ENCODE results near the gene ERFL. TPM values are rescaled to one million over a fixed set of nuclear protein-coding genes. Genes with fewer than 3 reads are reported as not detected.

ERFL gene
- total and polyA plus RNA-seq, 2 experiments from 2014 or later, result 0.69 TPM; not detected in 1

DNA sequence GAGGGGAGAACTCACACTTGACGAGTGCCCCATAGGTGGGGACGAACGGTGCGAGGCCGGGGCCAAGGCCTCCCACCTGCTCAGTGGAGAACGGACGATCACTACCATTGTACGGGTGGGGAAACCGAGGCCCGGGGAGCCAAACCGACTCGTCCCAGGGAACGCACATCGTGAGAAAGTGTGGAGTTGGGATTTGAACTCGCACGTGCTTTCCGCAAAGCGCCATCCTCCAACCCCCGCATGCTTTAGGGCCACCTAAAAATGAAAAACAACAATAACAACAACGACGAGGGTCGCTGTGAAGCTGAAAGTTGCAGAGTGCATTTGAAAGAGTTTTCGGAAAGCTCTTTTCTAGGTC lies 44.8 kb downstream of the ERFL start:
- no peak overlapping the region for H3K27ac Mint-ChIP-seq
- Histone ChIP-seq H3K36me3 (ENCODE audit: insufficient read depth) (no peaks in the 10 kb centered on the region), H3K9me2 (ENCODE audit: insufficient read depth) (no peaks in the 10 kb centered on the region), H3K4me3 (peak overlapping the region; percentile 93), H3K4me1 (ENCODE audit: insufficient read depth) (peaks cover 31% of the 10 kb centered on the region), H4K20me1 (replicated peaks; ENCODE audit: insufficient read depth) (no peaks in the 10 kb centered on the region), H3F3A (replicated peaks; ENCODE audit: low read depth) (peaks cover 31% of the 10 kb centered on the region), H3K27me3 (ENCODE audit: insufficient read depth) (peaks cover 29% of the 10 kb centered on the region), H3K79me2 (replicated peaks; ENCODE audit: insufficient read depth) (peaks cover 6% of the 10 kb centered on the region; the same call in 1 of the 2 replicates), H3K27ac (ENCODE audit: low read depth) (no peak overlapping the region), H3K4me2 (peak overlapping the region; percentile 95), H2AFZ (peak overlapping the region; percentile 81; the same call in 1 of the 2 replicates)
- TF ChIP-seq CREB1 (CRISPR knock-in tag; IDR thresholded peaks at IDR 0.05; ENCODE audit: low read depth), result no peak
- no peak for TF ChIP-seq POLR2AphosphoS5 (IDR thresholded peaks at IDR 0.05; ENCODE audit: low read depth)
- no peak for TF ChIP-seq EZH2 (IDR thresholded peaks at IDR 0.05; ENCODE audit: low read depth, unreplicated experiment)
- TF ChIP-seq JUNB (IDR thresholded peaks at IDR 0.05; ENCODE audit: unreplicated experiment), result no peak
- TF ChIP-seq ZNF462 (CRISPR knock-in tag; IDR thresholded peaks at IDR 0.05), result no peak
- TF ChIP-seq STAT1 (IDR thresholded peaks at IDR 0.05; ENCODE audit: unreplicated experiment), result no peak
- TF ChIP-seq NANOG (IDR thresholded peaks at IDR 0.05; ENCODE audit: borderline replicate concordance), result no peak
- no peak for TF ChIP-seq EZH2phosphoT487 (IDR thresholded peaks at IDR 0.05; ENCODE audit: unreplicated experiment)
- TF ChIP-seq, protein P1, sequence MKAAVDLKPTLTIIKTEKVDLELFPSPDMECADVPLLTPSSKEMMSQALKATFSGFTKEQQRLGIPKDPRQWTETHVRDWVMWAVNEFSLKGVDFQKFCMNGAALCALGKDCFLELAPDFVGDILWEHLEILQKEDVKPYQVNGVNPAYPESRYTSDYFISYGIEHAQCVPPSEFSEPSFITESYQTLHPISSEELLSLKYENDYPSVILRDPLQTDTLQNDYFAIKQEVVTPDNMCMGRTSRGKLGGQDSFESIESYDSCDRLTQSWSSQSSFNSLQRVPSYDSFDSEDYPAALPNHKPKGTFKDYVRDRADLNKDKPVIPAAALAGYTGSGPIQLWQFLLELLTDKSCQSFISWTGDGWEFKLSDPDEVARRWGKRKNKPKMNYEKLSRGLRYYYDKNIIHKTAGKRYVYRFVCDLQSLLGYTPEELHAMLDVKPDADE (IDR thresholded peaks at IDR 0.05), result no peak
- TF ChIP-seq, protein P2, sequence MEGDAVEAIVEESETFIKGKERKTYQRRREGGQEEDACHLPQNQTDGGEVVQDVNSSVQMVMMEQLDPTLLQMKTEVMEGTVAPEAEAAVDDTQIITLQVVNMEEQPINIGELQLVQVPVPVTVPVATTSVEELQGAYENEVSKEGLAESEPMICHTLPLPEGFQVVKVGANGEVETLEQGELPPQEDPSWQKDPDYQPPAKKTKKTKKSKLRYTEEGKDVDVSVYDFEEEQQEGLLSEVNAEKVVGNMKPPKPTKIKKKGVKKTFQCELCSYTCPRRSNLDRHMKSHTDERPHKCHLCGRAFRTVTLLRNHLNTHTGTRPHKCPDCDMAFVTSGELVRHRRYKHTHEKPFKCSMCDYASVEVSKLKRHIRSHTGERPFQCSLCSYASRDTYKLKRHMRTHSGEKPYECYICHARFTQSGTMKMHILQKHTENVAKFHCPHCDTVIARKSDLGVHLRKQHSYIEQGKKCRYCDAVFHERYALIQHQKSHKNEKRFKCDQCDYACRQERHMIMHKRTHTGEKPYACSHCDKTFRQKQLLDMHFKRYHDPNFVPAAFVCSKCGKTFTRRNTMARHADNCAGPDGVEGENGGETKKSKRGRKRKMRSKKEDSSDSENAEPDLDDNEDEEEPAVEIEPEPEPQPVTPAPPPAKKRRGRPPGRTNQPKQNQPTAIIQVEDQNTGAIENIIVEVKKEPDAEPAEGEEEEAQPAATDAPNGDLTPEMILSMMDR (conservative IDR thresholded peaks at IDR 0.05; ENCODE audit: low read depth in 2 of 2), result no peak
- TF ChIP-seq, protein P3, sequence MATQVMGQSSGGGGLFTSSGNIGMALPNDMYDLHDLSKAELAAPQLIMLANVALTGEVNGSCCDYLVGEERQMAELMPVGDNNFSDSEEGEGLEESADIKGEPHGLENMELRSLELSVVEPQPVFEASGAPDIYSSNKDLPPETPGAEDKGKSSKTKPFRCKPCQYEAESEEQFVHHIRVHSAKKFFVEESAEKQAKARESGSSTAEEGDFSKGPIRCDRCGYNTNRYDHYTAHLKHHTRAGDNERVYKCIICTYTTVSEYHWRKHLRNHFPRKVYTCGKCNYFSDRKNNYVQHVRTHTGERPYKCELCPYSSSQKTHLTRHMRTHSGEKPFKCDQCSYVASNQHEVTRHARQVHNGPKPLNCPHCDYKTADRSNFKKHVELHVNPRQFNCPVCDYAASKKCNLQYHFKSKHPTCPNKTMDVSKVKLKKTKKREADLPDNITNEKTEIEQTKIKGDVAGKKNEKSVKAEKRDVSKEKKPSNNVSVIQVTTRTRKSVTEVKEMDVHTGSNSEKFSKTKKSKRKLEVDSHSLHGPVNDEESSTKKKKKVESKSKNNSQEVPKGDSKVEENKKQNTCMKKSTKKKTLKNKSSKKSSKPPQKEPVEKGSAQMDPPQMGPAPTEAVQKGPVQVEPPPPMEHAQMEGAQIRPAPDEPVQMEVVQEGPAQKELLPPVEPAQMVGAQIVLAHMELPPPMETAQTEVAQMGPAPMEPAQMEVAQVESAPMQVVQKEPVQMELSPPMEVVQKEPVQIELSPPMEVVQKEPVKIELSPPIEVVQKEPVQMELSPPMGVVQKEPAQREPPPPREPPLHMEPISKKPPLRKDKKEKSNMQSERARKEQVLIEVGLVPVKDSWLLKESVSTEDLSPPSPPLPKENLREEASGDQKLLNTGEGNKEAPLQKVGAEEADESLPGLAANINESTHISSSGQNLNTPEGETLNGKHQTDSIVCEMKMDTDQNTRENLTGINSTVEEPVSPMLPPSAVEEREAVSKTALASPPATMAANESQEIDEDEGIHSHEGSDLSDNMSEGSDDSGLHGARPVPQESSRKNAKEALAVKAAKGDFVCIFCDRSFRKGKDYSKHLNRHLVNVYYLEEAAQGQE (IDR thresholded peaks at IDR 0.05; ENCODE audit: unreplicated experiment), result no peak
- no peak for TF ChIP-seq ZNF331 (CRISPR knock-in tag; IDR thresholded peaks at IDR 0.05; ENCODE audit: low read depth)
- no peak for TF ChIP-seq ZNF114 (CRISPR knock-in tag; IDR thresholded peaks at IDR 0.05)
- ATAC-seq (no peak), DNase-seq (ENCODE audit: low spot score) (no peak)
- peaks cover 23% of the 10 kb centered on the region for H3K27me3 Mint-ChIP-seq (ENCODE audit: insufficient read depth, low read depth, poor library complexity)
- peaks cover 38% of the 10 kb centered on the region for H3K4me1 Mint-ChIP-seq
- peaks cover 4% of the 10 kb centered on the region; the same call in 1 of the 3 replicates for H3K9me3 Mint-ChIP-seq
- peaks cover 4% of the 10 kb centered on the region; the same call in 2 of the 3 replicates for H3K36me3 Mint-ChIP-seq (ENCODE audit: low read depth)
- peak overlapping the region; percentile 89 for H3K4me3 Mint-ChIP-seq

All from GM23338 (cell line).